Measurements from ENCODE around the gene RACGAP1. TPM values are rescaled to one million over a fixed set of nuclear protein-coding genes. Genes with fewer than 3 reads are reported as not detected.
A peak's percentile ranks its signal among the peaks of the same experiment; 100 is the strongest.

Gene RACGAP1
- total and polyA plus RNA-seq, 2 of the 8 experiments (the other 6 are each of a cell fraction or from before 2014, with no cell fraction given), result 18.0 to 66.3 TPM

- H2AK5ac ChIP-seq (ENCODE audit: low read depth, low read length), result 0 out of 2 replicates have a peak overlapping the region, but pooled peaks have one; percentile 16
- ChIA-PET CTCF (ENCODE audit: partially characterized antibody) (interaction anchor here (0.7 to 16.9 kb wide), 12 partner anchors 7 to 380 kb away, joined by 3 to 295 read pairs (median 4); partner anchors contain the start of gene SMARCD1), POLR2A (ENCODE audit: partially characterized antibody) (interaction anchor here (0.5 to 2.3 kb wide), 6 partner anchors 8 to 108 kb away, joined by 3 to 9 read pairs (median 4); no protein-coding TSS in a partner anchor)
- H3K56ac ChIP-seq (replicated peaks; ENCODE audit: insufficient read length, low read depth, low read length), result no peak overlapping the region
- 0 out of 2 replicates have a peak overlapping the region, but pooled peaks have one; percentile 86 for H2BK20ac ChIP-seq (ENCODE audit: low read length)
- H3K79me2 ChIP-seq (ENCODE audit: control insufficient read depth in 1 of 2, insufficient read depth in 2 of 2, low read length in 2 of 2), result no peaks in the 10 kb centered on the region
- TF ChIP-seq EZH2 (IDR thresholded peaks at IDR 0.05; ENCODE audit: low read depth, low read length, severe bottlenecking) (peak; percentile 55), POU5F1 (IDR thresholded peaks at IDR 0.05; ENCODE audit: low read depth, low read length) (no peak)
- no peak overlapping the region for H3K23ac ChIP-seq (ENCODE audit: insufficient read length)
- H3K4me2 ChIP-seq (ENCODE audit: insufficient read depth in 1 of 2, low read depth in 2 of 2, low read length in 2 of 2), result peak overlapping the region; percentile 46 to 82
- 35% methylated on average over 11 of the region's 13 CpGs; no CpG with 5 or more reads in 1 of the 2 experiments for WGBS, 2 experiments (ENCODE audit: extremely low coverage in 1 of 2, insufficient coverage in 1 of 2, insufficient read length in 1 of 2, insufficient replicate concordance in 2 of 2, low coverage in 1 of 2, low lambda C conversion rate in 2 of 2, missing lambda C conversion rate in 1 of 2)
- H3K4me3 ChIP-seq (ENCODE audit: extremely low read depth in 1 of 4, insufficient read depth in 2 of 4, low read depth in 3 of 4, low read length in 4 of 4), result peak overlapping the region; percentile 23 to 59 (median 29); a peak in 7 of 8 replicates
- H3K27me3 ChIP-seq (replicated peaks in 1 of 4; ENCODE audit: control insufficient read depth in 3 of 4, extremely low read depth in 1 of 4, insufficient read depth in 3 of 4, low read length in 3 of 4), result peaks cover 12 to 61% (median 50%) of the 10 kb centered on the region in 4 experiments
- H3K4me1 ChIP-seq (replicated peaks in 1 of 4; ENCODE audit: control insufficient read depth in 3 of 4, insufficient read depth in 4 of 4, low read length in 3 of 4), result peaks cover 4 to 24% (median 15%) of the 10 kb centered on the region in 4 experiments
- H3K18ac ChIP-seq (ENCODE audit: extremely low read depth, low read length), result peak overlapping the region; percentile 83
- H4K5ac ChIP-seq (ENCODE audit: insufficient read length, low read depth, low read length), result no peak overlapping the region
- H3K79me1 ChIP-seq (ENCODE audit: low read depth, low read length), result no peaks in the 10 kb centered on the region
- H3K9ac ChIP-seq (replicated peaks in 1 of 4; ENCODE audit: extremely low read depth in 1 of 4, low read depth in 3 of 4, low read length in 3 of 4), result no peak overlapping the region
- no peak overlapping the region for H3K4ac ChIP-seq (replicated peaks; ENCODE audit: insufficient read length, low read depth, low read length)
- no peak overlapping the region for H2AFZ ChIP-seq (ENCODE audit: low read length)
- H4K91ac ChIP-seq (replicated peaks; ENCODE audit: insufficient read length, low read length), result no peak overlapping the region
- no peak overlapping the region for H3K27ac ChIP-seq (ENCODE audit: low read depth, low read length)
- FAIRE-seq, result no peak
- H3K14ac ChIP-seq (ENCODE audit: insufficient read length), result no peak overlapping the region
- H2BK15ac ChIP-seq (ENCODE audit: low read length), result no peak overlapping the region; the same call in 1 of the 2 replicates
- H2BK5ac ChIP-seq (ENCODE audit: low read depth, low read length), result no peak overlapping the region
- H2BK12ac ChIP-seq (ENCODE audit: low read depth, low read length), result peak overlapping the region; percentile 45; the same call in 1 of the 2 replicates
- H3K9me3 ChIP-seq (ENCODE audit: insufficient read depth in 2 of 2, low read depth in 1 of 2, low read length in 1 of 2), result no peaks in the 10 kb centered on the region
- peak overlapping the region; percentile 22; the same call in 1 of the 2 replicates for H4K8ac ChIP-seq (ENCODE audit: extremely low read depth, insufficient read depth, low read length)
- no peak for DNase-seq (ENCODE audit: low read depth in 1 of 2, low spot score in 2 of 2)
- H2BK120ac ChIP-seq (replicated peaks; ENCODE audit: low read depth, low read length), result no peak overlapping the region
- no peaks in the 10 kb centered on the region for H3K36me3 ChIP-seq (ENCODE audit: control insufficient read depth in 2 of 4, insufficient read depth in 4 of 4, low read length in 3 of 4)
- peaks cover 6% of the 10 kb centered on the region; the same call in 1 of the 2 replicates for H3K23me2 ChIP-seq (ENCODE audit: low read depth, low read length)
- H4K20me1 ChIP-seq (replicated peaks in 1 of 2; ENCODE audit: control insufficient read depth in 1 of 2, insufficient read depth in 2 of 2, low read length in 2 of 2), result no peaks in the 10 kb centered on the region
Observed at GRCh38 chr12:49960474-49961110, 64.7 kb downstream of the RACGAP1 start.
